ENCODE data around the gene RMDN3.

Gene RMDN3

GRCh38 chr15:40773496-40773895, 18.4 kb upstream of the RMDN3 start:
- Histone ChIP-seq H2AK5ac (ENCODE audit: low read length) (no peak overlapping the region), H3K18ac (ENCODE audit: low read length) (no peak overlapping the region), H3K36me3 (ENCODE audit: control insufficient read depth in 1 of 2, insufficient read depth in 2 of 2, low read length in 2 of 2) (peaks cover 55 to 59% of the 10 kb centered on the region in 2 experiments)

GRCh38 chr15:40772014-40772413, 17.0 kb upstream of the RMDN3 start:
- no peak overlapping the region for H4K91ac ChIP-seq (ENCODE audit: low read depth, low read length)
- no peak overlapping the region for H3K27ac ChIP-seq (ENCODE audit: low read depth, low read length)
- no CpG with 5 or more reads among the region's 13 CpGs for WGBS (ENCODE audit: extremely low coverage, insufficient coverage, insufficient read length)

More at GRCh38 chr15:40773496-40773895, 18.4 kb upstream of the RMDN3 start:
- no CpG with 5 or more reads among the region's 8 CpGs for WGBS (ENCODE audit: extremely low coverage, insufficient coverage, insufficient read length)
- H3K9me3 ChIP-seq (ENCODE audit: insufficient read depth, low read depth, low read length) = peaks cover 2% of the 10 kb centered on the region
- no peak overlapping the region for H3K4me3 ChIP-seq (ENCODE audit: low read depth, low read length)
- no peak overlapping the region for H4K91ac ChIP-seq (ENCODE audit: low read depth, low read length)
- H3K27me3 ChIP-seq (ENCODE audit: insufficient read depth, low read length) = no peaks in the 10 kb centered on the region
- H4K8ac ChIP-seq (ENCODE audit: low read depth, low read length) = no peak overlapping the region
- no peak overlapping the region for H2BK5ac ChIP-seq (ENCODE audit: low read depth, low read length, poor library complexity)
- no peak overlapping the region for H3K23ac ChIP-seq (ENCODE audit: low read length)
- H3K27ac ChIP-seq (ENCODE audit: low read depth, low read length) = no peak overlapping the region
- no peak overlapping the region for H3K9ac ChIP-seq (ENCODE audit: low read length)
- H3K79me1 ChIP-seq (ENCODE audit: low read length) = no peaks in the 10 kb centered on the region
- no peak overlapping the region for H3K4me2 ChIP-seq (ENCODE audit: low read length)
- no peak overlapping the region for H2BK120ac ChIP-seq (ENCODE audit: insufficient read depth, low read length, poor library complexity)
- H2AFZ ChIP-seq (ENCODE audit: insufficient read depth, low read length, poor library complexity) = no peak overlapping the region
- H3K14ac ChIP-seq (ENCODE audit: low read length) = no peak overlapping the region
- H3K4ac ChIP-seq (ENCODE audit: low read depth, low read length) = no peak overlapping the region
- no peaks in the 10 kb centered on the region for H3K4me1 ChIP-seq (ENCODE audit: control insufficient read depth in 1 of 2, insufficient read depth in 2 of 2, low read length in 2 of 2)
- no peaks in the 10 kb centered on the region for H3K79me2 ChIP-seq (ENCODE audit: control insufficient read depth, insufficient read depth, low read length, poor library complexity)
- H2BK12ac ChIP-seq (ENCODE audit: low read length) = no peak overlapping the region
- H4K12ac ChIP-seq (ENCODE audit: low read depth, low read length) = no peak overlapping the region
- no peak for DNase-seq

GRCh38 chr15:40771242-40771641, 16.2 kb upstream of the RMDN3 start:
- WGBS (ENCODE audit: extremely low coverage, insufficient coverage, insufficient read length) = no CpG with 5 or more reads among the region's 5 CpGs
- Histone ChIP-seq H4K12ac (ENCODE audit: low read depth, low read length) (no peak overlapping the region), H2BK5ac (ENCODE audit: low read depth, low read length, poor library complexity) (no peak overlapping the region), H3K14ac (ENCODE audit: low read length) (no peak overlapping the region), H3K18ac (ENCODE audit: low read length) (no peak overlapping the region), H3K79me1 (ENCODE audit: low read length) (no peaks in the 10 kb centered on the region), H3K4me3 (ENCODE audit: low read depth, low read length) (no peak overlapping the region), H3K4me1 (ENCODE audit: control insufficient read depth in 1 of 2, insufficient read depth in 2 of 2, low read length in 2 of 2) (peaks cover 0 to 3% of the 10 kb centered on the region in 2 experiments), H3K23ac (ENCODE audit: low read length) (no peak overlapping the region), H3K27ac (ENCODE audit: low read depth, low read length) (no peak overlapping the region), H3K9ac (ENCODE audit: low read length) (no peak overlapping the region), H2BK12ac (ENCODE audit: low read length) (no peak overlapping the region), H3K79me2 (ENCODE audit: control insufficient read depth, insufficient read depth, low read length, poor library complexity) (no peaks in the 10 kb centered on the region), H4K91ac (ENCODE audit: low read depth, low read length) (no peak overlapping the region), H2BK120ac (ENCODE audit: insufficient read depth, low read length, poor library complexity) (no peak overlapping the region), H3K36me3 (ENCODE audit: control insufficient read depth in 1 of 2, insufficient read depth in 2 of 2, low read length in 2 of 2) (peaks cover 59 to 62% of the 10 kb centered on the region in 2 experiments), H3K4ac (ENCODE audit: low read depth, low read length) (no peak overlapping the region), H3K9me3 (ENCODE audit: insufficient read depth, low read depth, low read length) (no peaks in the 10 kb centered on the region), H3K4me2 (ENCODE audit: low read length) (no peak overlapping the region), H2AK5ac (ENCODE audit: low read length) (no peak overlapping the region), H3K27me3 (ENCODE audit: insufficient read depth, low read length) (no peaks in the 10 kb centered on the region), H4K8ac (ENCODE audit: low read depth, low read length) (no peak overlapping the region), H2AFZ (ENCODE audit: insufficient read depth, low read length, poor library complexity) (no peak overlapping the region)
- DNase-seq = no peak

More at GRCh38 chr15:40772014-40772413, 17.0 kb upstream of the RMDN3 start:
- no peak overlapping the region for H3K23ac ChIP-seq (ENCODE audit: low read length)
- H3K79me2 ChIP-seq (ENCODE audit: control insufficient read depth, insufficient read depth, low read length, poor library complexity) = no peaks in the 10 kb centered on the region
- no peak overlapping the region for H3K4me2 ChIP-seq (ENCODE audit: low read length)
- H2BK12ac ChIP-seq (ENCODE audit: low read length) = no peak overlapping the region
- no peak overlapping the region for H2BK5ac ChIP-seq (ENCODE audit: low read depth, low read length, poor library complexity)
- H4K12ac ChIP-seq (ENCODE audit: low read depth, low read length) = no peak overlapping the region
- no peak overlapping the region for H2BK120ac ChIP-seq (ENCODE audit: insufficient read depth, low read length, poor library complexity)
- no peak overlapping the region for H3K9ac ChIP-seq (ENCODE audit: low read length)
- peaks cover 66 to 70% of the 10 kb centered on the region in 2 experiments for H3K36me3 ChIP-seq (ENCODE audit: control insufficient read depth in 1 of 2, insufficient read depth in 2 of 2, low read length in 2 of 2)
- no peak overlapping the region for H3K4ac ChIP-seq (ENCODE audit: low read depth, low read length)
- no peak overlapping the region for H3K4me3 ChIP-seq (ENCODE audit: low read depth, low read length)
- H2AFZ ChIP-seq (ENCODE audit: insufficient read depth, low read length, poor library complexity) = no peak overlapping the region
- peaks cover 0 to 3% of the 10 kb centered on the region in 2 experiments for H3K4me1 ChIP-seq (ENCODE audit: control insufficient read depth in 1 of 2, insufficient read depth in 2 of 2, low read length in 2 of 2)
- no peak overlapping the region for H3K14ac ChIP-seq (ENCODE audit: low read length)
- no peaks in the 10 kb centered on the region for H3K79me1 ChIP-seq (ENCODE audit: low read length)
- DNase-seq = no peak
- no peak overlapping the region for H4K8ac ChIP-seq (ENCODE audit: low read depth, low read length)
- no peaks in the 10 kb centered on the region for H3K27me3 ChIP-seq (ENCODE audit: insufficient read depth, low read length)
- H3K18ac ChIP-seq (ENCODE audit: low read length) = no peak overlapping the region
- H3K9me3 ChIP-seq (ENCODE audit: insufficient read depth, low read depth, low read length) = peaks cover 2% of the 10 kb centered on the region
- no peak overlapping the region for H2AK5ac ChIP-seq (ENCODE audit: low read length)

GRCh38 chr15:40770147-40770721, 15.2 kb upstream of the RMDN3 start:
- Histone ChIP-seq H3K4me2 (ENCODE audit: low read length) (no peak overlapping the region), H3K4ac (ENCODE audit: low read depth, low read length) (no peak overlapping the region), H2BK12ac (ENCODE audit: low read length) (no peak overlapping the region), H3K23ac (ENCODE audit: low read length) (no peak overlapping the region), H3K4me3 (ENCODE audit: low read depth, low read length) (no peak overlapping the region), H3K9me3 (ENCODE audit: insufficient read depth, low read depth, low read length) (no peaks in the 10 kb centered on the region), H3K18ac (ENCODE audit: low read length) (no peak overlapping the region), H4K8ac (ENCODE audit: low read depth, low read length) (no peak overlapping the region), H2AK5ac (ENCODE audit: low read length) (no peak overlapping the region), H2BK120ac (ENCODE audit: insufficient read depth, low read length, poor library complexity) (no peak overlapping the region), H2AFZ (ENCODE audit: insufficient read depth, low read length, poor library complexity) (no peak overlapping the region), H3K36me3 (ENCODE audit: control insufficient read depth in 1 of 2, insufficient read depth in 2 of 2, low read length in 2 of 2) (peaks cover 49 to 52% of the 10 kb centered on the region in 2 experiments), H3K4me1 (ENCODE audit: control insufficient read depth in 1 of 2, insufficient read depth in 2 of 2, low read length in 2 of 2) (peaks cover 6 to 7% of the 10 kb centered on the region in 2 experiments), H3K79me1 (ENCODE audit: low read length) (no peaks in the 10 kb centered on the region), H2BK5ac (ENCODE audit: low read depth, low read length, poor library complexity) (no peak overlapping the region), H3K27me3 (ENCODE audit: insufficient read depth, low read length) (no peaks in the 10 kb centered on the region), H3K14ac (ENCODE audit: low read length) (no peak overlapping the region), H3K27ac (ENCODE audit: low read depth, low read length) (no peak overlapping the region), H3K79me2 (ENCODE audit: control insufficient read depth, insufficient read depth, low read length, poor library complexity) (no peaks in the 10 kb centered on the region), H4K12ac (ENCODE audit: low read depth, low read length) (no peak overlapping the region), H3K9ac (ENCODE audit: low read length) (no peak overlapping the region), H4K91ac (ENCODE audit: low read depth, low read length) (no peak overlapping the region)
- no CpG with 5 or more reads among the region's 17 CpGs for WGBS (ENCODE audit: extremely low coverage, insufficient coverage, insufficient read length)
- DNase-seq = no peak

All from trophoblast cell (in vitro differentiated cells and primary cell).